Stimulated activated CD8-positive, alpha-beta memory T cell treated with anti-CD3 and anti-CD28 coated beads, Interleukin-15, amount 100 ng/mL, for 24 hours (primary cell): ENCODE data around the gene DHX35.

Source experiments
- DNase-seq: peaks from one replicate; pipeline ENCODE4 v3.0.0-alpha.2; 2020; ENCODE audit warnings: low read depth

DHX35 gene

DNA sequence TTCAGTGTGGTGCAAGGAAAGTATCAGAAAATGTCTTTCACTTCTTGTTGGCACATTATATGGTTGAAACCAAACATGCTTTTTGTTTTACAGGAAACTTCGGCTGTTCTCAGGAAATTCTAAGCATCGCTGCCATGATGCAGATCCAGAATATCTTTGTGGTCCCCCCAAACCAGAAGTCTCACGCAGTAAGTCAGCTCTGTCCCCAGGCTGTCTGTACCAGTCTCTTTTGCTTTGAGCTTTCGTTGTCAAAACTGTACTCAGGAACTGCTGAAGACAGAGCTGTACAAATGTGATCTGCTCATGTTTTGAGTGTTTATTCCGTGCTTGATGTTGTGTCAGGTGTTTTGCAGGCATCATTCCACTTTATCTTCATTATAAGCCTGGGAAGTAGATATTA is 59.6 kb downstream of the DHX35 start:
- no peak for DNase-seq

DNA sequence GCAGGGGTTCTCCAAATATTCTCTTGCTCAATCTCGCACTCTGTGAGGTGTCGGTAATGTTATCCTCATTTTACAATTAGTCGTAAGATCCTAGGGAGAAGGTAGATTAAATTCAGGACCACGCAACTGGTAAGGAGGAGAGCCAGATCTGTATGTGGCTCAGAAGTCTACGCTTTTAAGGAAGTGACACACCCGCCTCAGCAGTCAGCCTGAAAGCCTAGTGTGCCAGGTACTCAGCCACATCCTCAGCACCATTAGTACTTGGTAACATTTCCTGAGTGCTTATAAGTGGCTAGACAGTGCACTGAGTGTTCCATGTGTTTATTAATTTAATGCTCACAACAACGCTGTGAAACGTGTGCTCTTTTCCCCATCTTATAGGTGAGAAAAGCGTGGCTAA is 63.7 kb downstream of the DHX35 start:
- DNase-seq = no peak

DNA sequence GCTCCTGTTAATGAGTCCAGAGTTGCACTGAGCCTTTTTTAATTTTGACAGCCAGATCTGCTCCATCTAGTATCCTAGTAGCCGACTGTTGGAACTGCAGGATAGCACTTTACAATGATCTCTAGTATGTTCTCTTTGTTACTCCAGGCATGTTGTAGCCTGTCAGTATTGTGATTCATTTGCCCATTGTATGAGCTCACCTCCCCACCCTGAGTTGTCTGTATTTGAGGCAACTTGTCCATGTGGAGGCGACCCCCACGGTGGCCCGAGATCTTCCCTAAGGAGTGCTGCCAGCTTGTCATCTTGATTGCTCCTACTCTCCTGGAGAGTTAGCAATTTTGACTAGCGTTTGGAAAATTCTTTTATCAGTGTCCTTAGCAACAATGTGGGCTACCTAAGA is 67.2 kb downstream of the DHX35 start:
- no peak for DNase-seq

DNA sequence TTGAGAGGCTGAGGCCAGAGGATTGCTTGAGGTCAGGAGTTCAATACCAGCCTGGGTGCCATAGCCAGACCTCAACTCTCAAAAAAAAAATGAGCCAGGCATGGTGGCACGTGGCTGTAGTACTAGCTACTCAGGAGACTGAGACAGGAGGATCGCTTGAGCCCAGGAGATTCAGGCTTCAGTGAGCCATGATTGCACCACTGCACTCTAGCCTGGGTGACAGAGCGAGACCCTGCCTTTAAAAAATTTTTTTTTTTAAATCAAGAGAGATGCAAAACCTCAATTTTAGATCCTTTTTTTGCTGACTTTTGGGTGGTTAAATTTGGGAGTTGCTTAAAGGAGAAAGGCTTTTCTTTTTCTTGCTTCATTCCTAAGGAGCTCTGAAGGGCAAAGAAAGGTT is 70.9 kb downstream of the DHX35 start:
- DNase-seq = no peak

DNA sequence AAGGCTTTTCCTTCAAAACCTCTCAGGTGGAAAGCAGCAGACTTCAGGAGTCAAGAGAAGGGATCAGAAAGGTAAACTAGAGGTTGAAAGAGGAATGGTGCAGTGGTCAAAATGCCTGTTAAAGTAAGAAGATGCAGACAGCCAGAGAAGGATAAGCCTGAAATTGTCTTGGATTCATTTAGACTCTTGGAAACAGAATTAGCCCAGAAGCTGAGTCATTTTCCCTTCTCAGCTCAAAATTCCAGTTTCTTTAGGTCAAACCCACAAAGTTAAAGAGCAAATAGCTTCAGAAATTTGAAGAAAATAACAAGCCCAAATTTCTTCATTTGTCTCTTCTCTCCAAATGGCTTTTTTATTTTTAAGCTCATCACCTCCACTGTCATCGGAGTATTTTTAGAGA is 73.9 kb downstream of the DHX35 start:
- no peak for DNase-seq

DNA sequence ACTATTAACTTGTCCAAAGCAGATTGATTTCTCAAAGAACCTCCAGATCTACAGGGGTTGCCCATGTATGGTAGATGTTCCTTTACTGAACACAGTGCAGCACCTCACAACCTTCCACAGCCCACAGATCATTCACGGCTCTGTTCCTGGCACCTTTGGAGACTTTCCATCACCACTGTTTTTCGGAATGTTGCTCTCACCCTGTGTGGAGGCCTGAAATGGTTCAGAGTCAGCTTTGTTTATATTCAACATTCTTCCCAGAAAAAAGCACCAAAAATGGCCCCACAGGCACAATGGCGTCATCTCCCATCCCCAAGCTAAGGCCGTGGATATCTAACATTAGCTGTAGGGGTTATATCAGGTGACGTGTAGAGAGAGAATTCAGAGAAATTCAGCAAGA is 74.7 kb downstream of the DHX35 start:
- no peak for DNase-seq

DNA sequence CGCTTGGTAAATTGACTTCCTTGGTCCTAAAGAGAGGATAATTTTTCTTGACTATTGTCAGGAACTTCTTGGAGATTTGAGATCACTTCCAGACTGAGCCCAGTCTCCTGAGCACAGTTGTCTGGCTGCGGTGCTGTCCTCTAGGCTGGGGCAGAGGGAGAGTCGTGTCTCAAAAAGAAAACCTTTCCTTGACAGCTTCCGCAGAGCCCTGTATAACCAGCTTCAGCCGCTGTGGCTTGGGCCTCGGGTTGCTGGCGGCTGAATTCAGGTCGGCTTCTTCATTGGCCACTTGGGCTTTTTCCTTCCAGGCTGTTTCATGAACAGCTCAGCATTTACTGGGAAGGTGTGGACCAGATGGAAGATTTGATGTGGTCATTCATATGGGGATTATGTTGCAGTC is 75.9 kb downstream of the DHX35 start:
- no peak for DNase-seq

DNA sequence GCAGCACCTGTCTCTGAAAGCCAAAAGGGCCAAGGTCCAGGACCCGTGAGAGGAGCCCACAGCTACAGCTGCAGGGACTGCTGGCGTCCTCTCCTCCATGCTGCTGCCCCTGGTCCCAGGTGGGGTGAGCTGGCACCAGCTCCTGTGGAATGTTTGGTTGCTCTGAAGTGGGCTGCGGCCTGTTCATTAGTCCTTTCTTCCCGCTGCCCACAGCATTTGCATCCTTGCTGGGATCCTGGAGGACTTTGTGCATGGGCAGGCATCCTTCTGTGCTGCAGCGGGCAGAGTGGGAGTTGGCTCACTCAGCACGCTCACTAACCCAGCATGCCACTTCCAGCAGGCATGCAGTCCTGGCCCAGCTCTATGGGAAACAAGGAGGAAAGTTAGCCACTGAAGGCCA is 76.4 kb downstream of the DHX35 start:
- DNase-seq = no peak

DNA sequence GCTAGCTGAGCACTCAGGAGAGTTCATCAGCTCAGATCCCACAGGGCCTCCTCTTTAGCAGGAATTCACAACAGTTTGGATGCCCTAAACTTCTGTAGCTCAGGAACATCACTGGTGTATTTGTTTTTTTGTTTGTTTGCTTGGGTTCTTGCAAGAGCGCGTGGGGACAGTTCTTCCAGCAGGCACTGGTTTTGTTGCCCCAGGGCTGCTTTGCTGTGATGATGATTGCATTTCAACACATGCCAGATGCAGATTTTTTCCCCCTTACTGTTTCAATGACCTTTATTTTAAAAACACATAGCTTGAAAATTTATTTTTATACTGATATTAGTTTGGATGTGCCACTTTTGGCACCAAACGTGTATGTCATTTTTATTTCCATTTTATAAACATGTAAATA is 77.1 kb downstream of the DHX35 start:
- DNase-seq = no peak

DNA sequence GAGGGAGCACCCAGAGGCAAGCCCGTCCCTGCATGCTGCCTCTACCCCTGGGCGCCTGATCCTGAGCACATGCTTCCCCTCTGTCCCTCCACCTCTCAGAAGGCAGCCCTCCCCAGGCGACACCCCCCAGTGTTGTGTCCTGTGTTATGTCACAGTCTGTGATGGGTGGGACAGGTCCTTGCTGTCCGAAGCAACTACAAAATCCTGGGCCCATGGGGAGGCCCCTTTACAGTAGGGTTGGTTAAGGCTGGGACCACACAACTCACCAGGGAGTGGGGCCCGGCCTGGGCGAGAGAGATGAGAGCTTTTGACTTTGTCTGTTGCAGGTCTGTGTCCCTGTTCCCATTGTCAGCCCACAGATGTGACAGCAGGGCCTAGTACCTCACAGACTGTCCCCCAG is 78.0 kb downstream of the DHX35 start:
- DNase-seq = no peak

DNA sequence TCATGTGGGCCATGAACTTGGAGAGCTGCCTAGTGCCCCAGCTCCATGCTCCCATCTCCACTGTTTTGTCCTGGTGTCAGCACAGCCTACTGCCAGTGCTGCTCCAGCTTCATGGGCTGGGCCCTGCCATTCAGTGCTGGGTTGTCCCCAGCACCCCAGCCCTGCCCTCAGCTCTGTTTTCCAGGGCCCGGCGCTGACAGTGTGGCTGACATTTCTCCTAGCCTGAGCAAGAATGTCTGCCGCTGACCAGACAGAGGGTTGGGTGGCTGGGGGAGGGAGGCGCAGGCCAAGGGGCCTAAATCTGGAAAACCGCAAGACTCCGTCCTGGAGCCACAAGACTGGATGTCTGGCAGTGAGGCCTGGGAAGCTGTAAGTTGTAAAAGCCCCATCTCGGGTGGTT is 78.9 kb downstream of the DHX35 start:
- no peak for DNase-seq

DNA sequence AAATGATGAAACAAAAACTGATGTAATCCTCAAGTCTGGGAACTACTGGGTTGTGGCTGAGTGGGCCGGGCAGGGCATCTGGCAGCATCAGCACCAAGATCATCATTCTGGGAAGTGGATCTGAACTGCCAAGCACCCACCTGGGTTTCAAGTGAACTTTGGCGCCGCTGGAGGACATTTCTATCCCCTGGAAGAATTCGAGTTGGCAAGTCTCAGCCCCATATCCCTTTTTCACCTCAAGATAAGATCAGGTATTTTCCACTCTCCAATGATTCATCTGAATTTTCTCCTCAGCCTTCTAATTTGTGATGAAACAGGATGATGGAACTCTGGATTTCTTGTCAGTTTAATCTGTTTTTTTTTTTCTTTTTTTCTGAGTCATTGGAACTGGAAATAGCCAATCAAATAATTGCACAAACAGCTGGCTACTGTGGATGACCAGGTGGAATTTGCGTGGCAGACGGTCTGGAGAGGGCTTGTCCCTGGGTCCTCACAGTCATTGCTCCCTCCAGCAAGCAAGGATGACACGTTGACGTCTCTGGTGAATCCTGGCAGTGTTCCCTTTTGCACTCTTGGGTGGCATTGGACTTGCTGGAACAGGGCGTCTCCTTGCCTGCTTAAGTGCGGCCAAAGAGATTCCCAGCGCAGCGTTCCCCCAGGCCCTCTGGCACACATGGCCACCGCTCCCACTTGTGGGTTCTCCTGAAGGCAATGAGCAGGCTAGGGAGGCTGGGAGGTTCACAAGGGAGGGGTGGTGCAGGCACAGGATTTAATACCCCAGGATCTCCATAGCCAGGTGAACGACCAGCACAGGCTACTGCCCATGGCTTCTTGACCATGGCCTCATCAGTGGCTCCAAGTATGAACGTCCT is 80.4 kb downstream of the DHX35 start:
- DNase-seq = no peak

DNA sequence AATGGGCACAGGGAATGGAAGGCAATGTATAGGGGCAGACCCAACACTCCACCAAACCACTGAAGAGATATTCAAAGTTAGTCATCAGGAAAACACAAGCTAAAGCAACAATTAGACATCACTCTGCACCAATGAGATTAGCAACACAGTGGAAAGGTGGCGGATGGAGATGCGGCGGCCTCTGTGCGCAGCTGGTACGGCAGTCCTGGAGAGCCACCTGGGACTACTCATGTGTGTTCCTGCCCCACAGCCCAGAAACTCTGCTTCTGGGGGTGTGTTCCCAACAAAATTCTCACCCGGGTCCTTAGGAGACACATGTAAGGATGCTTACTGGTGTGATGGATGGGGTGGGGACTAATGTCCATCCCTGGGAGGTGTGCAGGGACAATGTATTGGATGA is 82.4 kb downstream of the DHX35 start:
- DNase-seq = no peak

DNA sequence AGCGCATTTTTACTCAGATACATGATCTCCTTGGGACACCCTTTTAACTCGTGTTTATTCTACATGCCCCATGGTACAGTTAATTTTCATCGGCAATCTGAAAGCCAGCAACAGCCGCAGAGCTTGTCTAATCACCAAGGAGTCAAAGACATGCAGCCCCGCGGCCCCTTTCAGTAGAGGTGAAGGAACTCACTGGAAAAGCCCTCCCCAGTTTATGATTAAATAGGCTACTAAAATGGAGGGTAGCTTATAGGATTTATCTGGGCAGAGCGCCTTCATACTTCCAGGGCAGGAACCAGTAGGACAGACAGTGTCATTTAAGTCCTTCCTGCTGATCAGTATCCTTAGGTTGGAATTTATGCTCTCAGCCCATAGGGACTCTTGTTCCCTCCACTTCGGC is 83.5 kb downstream of the DHX35 start:
- no peak for DNase-seq

DNA sequence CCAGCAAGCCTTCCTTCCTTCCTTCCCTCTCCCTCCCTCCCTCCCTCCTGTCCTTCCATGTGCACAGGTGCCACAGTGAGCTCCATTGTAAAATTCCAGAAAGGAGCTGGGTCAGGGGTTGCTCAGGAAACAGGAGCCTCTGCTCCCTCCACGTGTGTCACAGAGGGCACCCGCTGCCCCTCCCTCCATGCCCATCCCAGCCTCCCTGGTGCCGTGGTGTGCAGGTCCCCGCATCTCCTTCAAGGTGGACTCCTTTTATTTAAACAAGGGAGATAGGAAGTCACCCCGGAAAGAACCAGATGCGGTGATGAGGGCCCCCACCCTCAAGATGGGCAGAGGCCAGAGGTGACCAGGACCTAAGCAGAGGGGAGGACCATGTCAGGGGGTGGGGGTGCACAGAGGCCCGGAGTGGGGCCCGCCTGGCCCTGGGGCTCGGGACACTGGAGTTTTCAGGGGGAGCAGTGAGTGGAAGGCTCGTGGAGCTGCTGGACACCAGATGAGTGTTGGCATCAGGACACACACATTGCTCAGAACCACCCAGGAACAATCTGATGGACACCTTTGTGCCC is 85.4 kb downstream of the DHX35 start:
- DNase-seq = no peak

DNA sequence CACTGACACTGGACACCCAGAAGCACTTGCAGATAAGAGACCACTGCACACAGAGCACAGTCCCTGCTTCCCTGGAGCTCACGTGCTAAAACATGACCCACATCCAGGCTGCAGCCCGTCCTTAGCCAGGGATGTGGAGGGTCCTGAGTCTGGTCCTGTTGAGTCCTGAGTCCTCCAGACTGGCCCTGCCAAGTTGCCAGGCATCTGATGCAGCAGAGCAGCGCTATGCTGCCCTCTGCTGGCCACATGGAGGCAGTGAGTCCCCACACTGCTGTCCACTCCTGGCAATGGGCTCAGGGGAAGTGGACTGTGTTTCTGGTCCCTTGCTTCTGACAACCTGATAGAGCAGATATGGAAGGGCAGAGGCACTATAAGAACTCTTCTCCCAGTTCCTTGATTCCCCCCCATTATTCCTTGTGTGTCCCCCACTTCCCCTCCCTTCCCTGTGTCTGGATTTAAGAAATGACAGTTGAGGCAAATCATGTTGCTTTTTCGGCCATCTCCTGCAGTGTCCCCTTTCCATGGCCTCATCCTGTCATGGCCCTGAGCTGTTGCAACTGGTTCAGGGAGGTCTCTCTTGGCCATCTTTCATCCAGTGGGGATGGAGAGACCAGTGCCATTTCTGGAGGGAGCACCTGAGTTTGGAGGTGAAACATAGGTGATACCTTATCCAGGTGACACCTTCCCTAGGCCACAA is 86.0 kb downstream of the DHX35 start:
- peak; percentile 54 for DNase-seq

DNA sequence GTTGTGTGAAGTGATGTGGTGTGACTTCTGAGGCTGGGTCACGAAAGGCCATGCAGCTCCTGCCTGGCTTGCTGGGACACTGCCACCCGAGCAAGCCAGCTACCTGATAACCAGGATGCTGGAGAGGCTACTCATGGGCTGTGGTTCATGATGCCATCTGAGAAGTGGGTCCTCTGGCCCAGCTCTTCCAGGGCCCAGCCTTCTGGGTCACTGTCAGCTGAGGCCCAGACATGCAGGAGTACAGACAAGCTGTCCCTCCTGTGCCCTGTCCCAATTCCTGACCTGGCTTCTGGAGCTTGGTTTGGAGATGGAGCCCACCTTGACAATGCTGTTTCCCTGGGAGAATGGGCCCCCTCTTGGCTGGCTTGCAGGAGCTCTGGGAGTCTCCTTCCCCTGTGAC is 87.0 kb downstream of the DHX35 start:
- DNase-seq = no peak

DNA sequence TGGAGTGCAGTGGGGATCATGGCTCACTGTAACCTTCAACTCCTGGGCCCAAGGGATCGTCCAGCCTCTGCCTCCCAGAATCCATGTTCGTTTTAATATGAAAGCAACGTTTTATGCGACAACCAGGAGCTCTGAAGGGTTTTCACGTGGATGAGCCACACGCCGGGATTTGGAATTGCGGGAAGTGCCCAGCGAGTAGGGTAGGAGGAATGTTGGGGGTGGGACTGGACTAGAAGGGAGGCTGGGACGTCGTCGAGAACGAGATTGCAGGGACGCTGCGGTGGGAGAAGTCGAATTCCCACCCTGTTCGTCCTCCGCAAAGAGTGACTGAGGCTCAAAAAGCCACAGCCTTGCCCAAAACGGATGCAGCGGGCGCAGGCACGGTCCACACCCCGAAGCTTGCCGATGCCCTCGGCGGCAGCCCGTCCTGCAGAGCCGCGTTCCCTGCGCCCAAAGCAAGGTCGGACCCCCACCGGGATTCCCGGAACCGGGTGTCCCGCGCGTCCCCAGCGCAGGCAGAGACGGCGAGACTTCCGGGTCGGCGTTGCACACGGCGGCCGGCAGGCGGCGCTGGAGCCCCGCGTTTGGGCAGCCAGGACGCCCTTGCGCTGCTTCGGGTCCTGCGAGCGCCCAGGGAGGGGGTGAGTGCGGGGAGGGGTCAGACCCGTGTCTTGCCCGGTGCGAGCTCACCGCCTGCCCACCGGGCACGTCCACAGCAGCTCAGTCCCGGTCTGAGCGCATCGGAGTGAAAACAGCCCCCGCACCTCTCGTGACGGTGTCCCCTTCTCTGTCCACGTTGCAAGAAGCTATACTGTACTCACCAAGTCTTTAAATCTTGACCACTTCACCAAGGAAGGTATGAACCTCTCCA is 87.8 kb downstream of the DHX35 start:
- peak; percentile 62 for DNase-seq

DNA sequence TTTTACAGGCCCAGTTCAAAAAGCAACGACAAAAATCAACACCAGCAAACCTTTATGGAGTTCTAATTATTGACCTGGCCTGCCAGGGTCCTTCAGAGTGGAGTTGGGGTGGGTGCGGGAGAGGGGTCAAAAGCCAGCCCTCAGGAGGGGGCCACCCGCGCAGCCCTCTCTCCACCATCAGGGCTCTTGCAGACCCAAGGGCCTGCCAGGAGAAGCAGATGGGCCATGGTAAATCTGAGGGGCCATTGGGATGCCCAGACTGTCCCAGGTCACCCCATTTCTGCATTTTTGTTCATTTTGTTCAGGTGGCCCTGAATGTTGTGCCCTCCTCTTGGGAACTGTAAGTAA is 88.4 kb downstream of the DHX35 start:
- no peak for DNase-seq

DNA sequence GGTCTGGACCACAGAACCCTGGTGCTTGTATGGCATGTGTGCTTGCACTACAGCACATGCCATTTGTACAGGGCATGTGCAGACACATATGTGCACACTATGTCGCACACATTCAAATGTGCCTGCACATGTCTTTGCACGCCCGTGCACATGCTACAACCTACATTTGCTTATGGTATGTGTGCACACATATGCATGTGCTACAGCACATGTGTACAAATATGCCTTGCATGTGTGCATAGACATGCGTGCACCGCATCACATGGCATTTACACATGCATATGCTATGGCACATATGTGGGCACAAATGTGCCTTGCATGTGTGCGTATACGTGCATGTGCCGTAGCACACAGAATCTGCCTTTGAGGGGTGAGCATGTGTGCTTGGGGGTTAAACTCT is 90.5 kb downstream of the DHX35 start:
- DNase-seq = no peak

DNA sequence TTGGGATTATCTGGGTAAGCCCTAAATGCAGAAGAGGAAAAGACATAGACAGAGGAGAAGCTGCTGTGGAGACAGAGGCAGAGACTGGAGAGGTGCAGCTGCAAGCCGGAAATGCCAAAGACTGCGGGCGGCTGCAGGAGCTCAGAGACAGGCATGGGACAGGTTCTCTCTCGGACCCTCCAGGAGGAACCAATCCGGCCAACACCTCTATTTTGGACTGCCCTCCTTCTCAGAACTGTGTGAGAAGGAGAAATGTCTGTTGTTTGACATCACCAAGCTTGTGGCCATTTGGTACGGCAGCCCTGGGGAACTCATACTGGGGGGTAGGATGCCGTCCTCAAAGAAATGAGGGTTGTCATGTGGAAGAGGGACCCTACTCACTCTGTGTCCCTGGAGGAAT is 95.0 kb downstream of the DHX35 start:
- no peak for DNase-seq

DNA sequence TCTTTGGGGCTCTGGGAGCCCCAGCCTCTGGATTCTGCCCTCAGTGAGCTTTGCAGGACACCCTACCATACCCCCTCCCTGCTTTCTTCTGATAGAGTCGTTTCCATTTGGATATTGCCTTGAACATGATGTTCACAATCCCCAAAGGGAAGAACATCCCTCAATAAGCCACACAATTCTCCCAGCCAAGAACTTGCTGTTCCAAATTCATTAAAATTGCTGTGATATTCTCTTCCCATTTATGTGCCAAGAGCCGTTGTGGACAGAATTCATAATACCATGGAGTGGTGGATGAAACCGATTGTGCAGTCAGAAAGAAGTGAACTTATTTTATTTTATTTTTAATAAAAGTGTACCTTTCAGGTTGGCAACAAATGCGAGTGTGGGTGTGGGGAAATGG is 95.8 kb downstream of the DHX35 start:
- DNase-seq = no peak

DNA sequence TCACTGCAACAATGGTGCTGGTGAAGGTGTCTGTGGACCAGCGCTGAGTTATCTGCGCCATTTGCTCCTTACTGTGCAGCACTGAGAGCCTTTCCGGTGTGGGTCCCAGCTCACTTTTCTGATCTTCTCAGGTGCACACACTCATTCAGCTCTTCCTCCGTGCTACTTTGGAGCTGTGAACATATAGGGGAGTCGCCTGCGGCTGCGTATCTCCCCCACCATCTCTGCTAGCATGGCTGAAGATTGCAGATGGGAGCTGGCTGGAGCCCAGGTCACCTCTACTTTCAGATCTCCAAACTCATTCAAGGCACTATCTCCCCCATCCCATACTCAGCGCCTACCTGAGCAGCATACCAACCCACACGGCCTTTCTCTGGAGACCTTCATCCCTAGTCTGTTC is 96.9 kb downstream of the DHX35 start:
- no peak for DNase-seq
